Right forelimb (tissue), 1 donor: ENCODE measurements around the gene GPR18.

ENCODE experiments used
- DNase-seq: peaks from one replicate; pipeline ENCODE4 v3.0.0-alpha.2; 2018

GPR18 gene

DNA sequence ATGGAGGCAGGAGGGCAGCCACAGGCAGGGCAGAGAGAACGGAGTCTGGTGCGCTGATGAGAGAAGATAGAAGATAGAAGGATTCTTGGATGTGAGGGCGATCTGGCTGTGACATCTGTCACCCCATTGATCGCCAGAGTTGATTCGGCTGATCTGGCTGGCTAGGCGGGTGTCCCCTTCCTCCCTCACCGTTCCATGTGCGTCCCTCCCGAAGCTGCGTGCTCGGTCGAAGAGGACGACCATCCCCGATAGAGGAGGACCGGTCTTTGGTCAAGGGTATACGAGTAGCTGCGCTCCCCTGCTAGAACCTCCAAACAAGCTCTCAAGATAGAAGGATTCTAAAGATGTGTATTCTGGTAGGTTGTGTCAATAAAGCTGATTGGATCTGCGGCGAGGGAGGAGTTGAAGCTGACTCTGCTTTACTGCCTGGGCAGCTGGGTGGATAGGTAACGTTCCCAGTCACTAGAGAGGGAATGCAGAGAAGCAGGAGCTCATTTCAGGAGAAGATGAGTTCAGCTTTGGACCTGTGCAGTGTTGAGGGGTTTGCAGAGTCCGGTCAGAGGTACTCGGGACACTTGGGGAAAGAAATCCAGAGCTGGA is 52.5 kb downstream of the GPR18 start:
- no peak for DNase-seq
